Keratinocyte (primary cell): ENCODE data around the gene SIGLEC5. TPM values are rescaled to one million over a fixed set of nuclear protein-coding genes. Genes with fewer than 3 reads are reported as not detected.

ENCODE experiments used
- DNase-seq: peaks from one replicate; pipeline ENCODE4 v3.0.0-alpha.2; 2011; ENCODE audit warnings: low read depth, missing footprints, low spot score
- FAIRE-seq: peaks from 2 replicates; lab custom pipeline; 2011; peaks lifted over from hg19 to GRCh38; lab: Jason Lieb, UNC
- H2AFZ ChIP-seq: 2 replicates; pipeline ENCODE4 v1.6.0; 2012; ENCODE audit warnings: low read length, control low read depth, inconsistent platforms; ENCODE audit not compliant: control insufficient read depth
- H3K27ac ChIP-seq: 2 replicates; pipeline ENCODE4 v1.5.1; 2011; ENCODE audit warnings: low read length; ENCODE audit not compliant: control insufficient read depth, insufficient read depth
- H3K27me3 ChIP-seq: 3 replicates; pipeline ENCODE4 v1.6.0; 2011; ENCODE audit warnings: low read length; ENCODE audit not compliant: control insufficient read depth, insufficient read depth; ENCODE audit errors: extremely low read depth
- H3K36me3 ChIP-seq, 2 experiments: 2 replicates in 1 of 2; 3 replicates in 1 of 2; pipeline ENCODE4 v1.5.1; 2011; ENCODE audit warnings: low read length in 2 of 2, mild to moderate bottlenecking in 1 of 2; ENCODE audit not compliant: control insufficient read depth in 2 of 2, insufficient read depth in 2 of 2; ENCODE audit errors: extremely low read depth in 1 of 2
- H3K4me1 ChIP-seq: 3 replicates; pipeline ENCODE4 v1.5.1; 2011; ENCODE audit warnings: low read length; ENCODE audit not compliant: control insufficient read depth, insufficient read depth; ENCODE audit errors: extremely low read depth
- H3K4me2 ChIP-seq: 3 replicates; pipeline ENCODE4 v1.6.0; 2011; ENCODE audit warnings: low read depth, low read length; ENCODE audit not compliant: control insufficient read depth, insufficient read depth; ENCODE audit errors: extremely low read depth
- H3K4me3 ChIP-seq, 3 experiments: fragments of 200-600 bp in 1 of 3; sonication (generic) in 1 of 3; 2 replicates in 2 of 3; 3 replicates in 1 of 3; pipeline ENCODE4 v1.5.1; 2011 to 2016; ENCODE audit warnings: low read length in 3 of 3, mild to moderate bottlenecking in 3 of 3, control low read depth in 2 of 3, inconsistent platforms in 1 of 3, low read depth in 1 of 3, mixed read lengths in 1 of 3, mixed run types in 1 of 3, moderate library complexity in 1 of 3; ENCODE audit not compliant: control insufficient read depth in 2 of 3, insufficient read depth in 2 of 3; ENCODE audit errors: extremely low read depth in 1 of 3
- H3K79me2 ChIP-seq: 2 replicates; pipeline ENCODE4 v1.6.0; 2012; ENCODE audit warnings: low read length; ENCODE audit not compliant: control insufficient read depth, insufficient read depth
- H3K9ac ChIP-seq: 3 replicates; pipeline ENCODE4 v1.6.0; 2011; ENCODE audit warnings: low read length; ENCODE audit not compliant: control insufficient read depth, insufficient read depth; ENCODE audit errors: extremely low read depth
- H3K9me1 ChIP-seq: 3 replicates; pipeline ENCODE4 v1.6.0; 2011; ENCODE audit warnings: low read length; ENCODE audit not compliant: control insufficient read depth, insufficient read depth; ENCODE audit errors: extremely low read depth
- H3K9me3 ChIP-seq: 2 replicates; pipeline ENCODE4 v1.5.1; 2012; ENCODE audit warnings: low read depth, low read length; ENCODE audit not compliant: control insufficient read depth
- H4K20me1 ChIP-seq: 3 replicates; pipeline ENCODE4 v1.6.0; 2011; ENCODE audit warnings: low read length; ENCODE audit not compliant: control insufficient read depth, insufficient read depth; ENCODE audit errors: extremely low read depth
- EZH2 ChIP-seq: IDR thresholded peaks from one replicate; pipeline ENCODE4 v1.6.1; 2012; ENCODE audit warnings: inconsistent platforms, mild to moderate bottlenecking, low read length, moderate library complexity
- dilution Hi-C: fragments of 300-500 bp; cut with MboI; formaldehyde crosslinking; loops from one replicate; pipeline ENCODE4 v1.7.0; 2020; ENCODE audit warnings: low sequenced_read_pairs; ENCODE audit not compliant: extremely low pct_ligation_motif_present
- polyA plus RNA-seq, 5 experiments: library from polyadenylated mRNA; depleted of rRNA in 3 of 5; stranded (reverse) in 3 of 5; stranded (forward) in 1 of 5; unstranded in 1 of 5; fragments of >200 nt; gene quantifications; 1 replicate in 1 of 5; 2 replicates in 3 of 5; 3 replicates in 1 of 5; pipeline versions ENCODE4 v1.2.1 to v1.2.3, GENCODE V29; 2011 to 2012; ENCODE audit warnings: missing spikeins in 2 of 5, low read depth in 1 of 5, low replicate concordance in 1 of 5
- TF ChIP-seq, protein P1 (sequence below), 3 experiments: IDR thresholded peaks in 1 of 3; conservative IDR thresholded peaks in 1 of 3; optimal IDR thresholded peaks in 1 of 3; 2 replicates in 2 of 3; 3 replicates in 1 of 3; pipeline versions ENCODE3 to v1.5.1; 2011; ENCODE audit warnings: low read length in 3 of 3, mild to moderate bottlenecking in 3 of 3, moderate library complexity in 2 of 3, control low read depth in 1 of 3, inconsistent platforms in 1 of 3; ENCODE audit not compliant: insufficient read depth in 2 of 3; ENCODE audit errors: extremely low read depth in 1 of 3

SIGLEC5 gene
- polyA plus RNA-seq, 1 donor (not counting 4 experiments of a cell fraction or from before 2014, with no cell fraction given) = not detected

DNA sequence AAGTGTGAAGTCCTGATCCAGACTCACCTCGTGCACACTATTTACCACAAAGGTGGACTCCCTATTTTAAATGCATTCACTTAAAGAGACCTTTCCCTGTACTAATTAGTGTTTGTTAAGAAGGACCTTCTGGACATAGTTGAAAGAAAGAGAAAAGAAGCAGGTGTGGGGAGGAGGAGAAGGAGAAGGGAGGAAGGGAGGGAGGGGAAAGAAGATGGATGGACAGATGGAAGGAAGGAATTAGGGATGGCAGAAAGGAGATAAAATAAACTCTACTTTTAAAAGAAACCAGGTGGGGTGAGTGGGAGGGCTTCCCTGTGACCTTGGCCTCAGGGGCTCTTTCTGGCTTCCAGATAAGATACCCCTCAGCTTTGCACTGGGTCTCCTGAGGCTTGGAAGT lies 37.7 kb downstream of the SIGLEC5 start:
- H3K27me3 ChIP-seq = no peaks in the 10 kb centered on the region
- no peaks in the 10 kb centered on the region for H3K79me2 ChIP-seq
- H3K36me3 ChIP-seq = peaks cover 0 to under 1% of the 10 kb centered on the region in 2 experiments
- no peak overlapping the region for H2AFZ ChIP-seq
- no peaks in the 10 kb centered on the region for H3K9me1 ChIP-seq
- TF ChIP-seq, protein P1, sequence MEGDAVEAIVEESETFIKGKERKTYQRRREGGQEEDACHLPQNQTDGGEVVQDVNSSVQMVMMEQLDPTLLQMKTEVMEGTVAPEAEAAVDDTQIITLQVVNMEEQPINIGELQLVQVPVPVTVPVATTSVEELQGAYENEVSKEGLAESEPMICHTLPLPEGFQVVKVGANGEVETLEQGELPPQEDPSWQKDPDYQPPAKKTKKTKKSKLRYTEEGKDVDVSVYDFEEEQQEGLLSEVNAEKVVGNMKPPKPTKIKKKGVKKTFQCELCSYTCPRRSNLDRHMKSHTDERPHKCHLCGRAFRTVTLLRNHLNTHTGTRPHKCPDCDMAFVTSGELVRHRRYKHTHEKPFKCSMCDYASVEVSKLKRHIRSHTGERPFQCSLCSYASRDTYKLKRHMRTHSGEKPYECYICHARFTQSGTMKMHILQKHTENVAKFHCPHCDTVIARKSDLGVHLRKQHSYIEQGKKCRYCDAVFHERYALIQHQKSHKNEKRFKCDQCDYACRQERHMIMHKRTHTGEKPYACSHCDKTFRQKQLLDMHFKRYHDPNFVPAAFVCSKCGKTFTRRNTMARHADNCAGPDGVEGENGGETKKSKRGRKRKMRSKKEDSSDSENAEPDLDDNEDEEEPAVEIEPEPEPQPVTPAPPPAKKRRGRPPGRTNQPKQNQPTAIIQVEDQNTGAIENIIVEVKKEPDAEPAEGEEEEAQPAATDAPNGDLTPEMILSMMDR (optimal IDR thresholded peaks at IDR 0.05 in 1 of 3, IDR thresholded peaks at IDR 0.05 in 1 of 3, conservative IDR thresholded peaks at IDR 0.05 in 1 of 3; ENCODE audit: extremely low read depth in 1 of 3, insufficient read depth in 2 of 3, low read length in 3 of 3) = no peak
- no peak for TF ChIP-seq EZH2
- dilution Hi-C loops = no loop called here
- H4K20me1 ChIP-seq = no peaks in the 10 kb centered on the region
- FAIRE-seq = no peak
- no peak overlapping the region for H3K27ac ChIP-seq
- H3K4me3 ChIP-seq = no peak overlapping the region
- no peak overlapping the region for H3K4me2 ChIP-seq
- DNase-seq = no peak
- H3K4me1 ChIP-seq = peaks cover 10% of the 10 kb centered on the region
- peaks cover under 1% of the 10 kb centered on the region for H3K9me3 ChIP-seq
- H3K9ac ChIP-seq = no peak overlapping the region

DNA sequence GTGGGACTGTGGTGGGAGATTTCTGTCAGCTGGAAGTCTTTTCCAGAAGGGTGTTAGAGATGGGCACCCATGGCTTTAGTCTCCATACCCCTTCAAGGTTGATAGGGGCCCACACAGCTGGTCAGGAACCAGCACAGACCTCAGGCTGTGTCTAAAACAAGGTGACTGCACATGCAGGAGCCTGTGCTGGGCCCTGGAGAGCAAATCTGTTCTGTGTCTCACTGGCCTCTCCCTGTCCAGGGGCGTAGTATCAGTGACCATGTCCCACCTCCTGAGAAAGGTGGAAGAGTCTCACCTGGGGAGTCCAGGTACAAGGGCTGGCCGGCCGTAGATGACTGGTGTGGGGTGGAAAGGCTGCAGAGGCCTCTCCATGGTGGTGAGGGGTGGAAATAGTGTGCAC lies 39.8 kb downstream of the SIGLEC5 start:
- Histone ChIP-seq H3K9ac (no peak overlapping the region), H2AFZ (no peak overlapping the region), H3K9me1 (no peaks in the 10 kb centered on the region), H4K20me1 (no peaks in the 10 kb centered on the region), H3K9me3 (peaks cover 3% of the 10 kb centered on the region), H3K4me3 (no peak overlapping the region), H3K79me2 (no peaks in the 10 kb centered on the region), H3K36me3 (peaks cover 5 to 11% of the 10 kb centered on the region in 2 experiments), H3K4me1 (peaks cover 10% of the 10 kb centered on the region), H3K4me2 (no peak overlapping the region), H3K27ac (no peak overlapping the region), H3K27me3 (no peaks in the 10 kb centered on the region)
- dilution Hi-C loops = no loop called here
- FAIRE-seq (no peak), DNase-seq (no peak)
- TF ChIP-seq, protein P1 (optimal IDR thresholded peaks at IDR 0.05 in 1 of 3, IDR thresholded peaks at IDR 0.05 in 1 of 3, conservative IDR thresholded peaks at IDR 0.05 in 1 of 3; ENCODE audit: extremely low read depth in 1 of 3, insufficient read depth in 2 of 3, low read length in 3 of 3) = no peak
- no peak for TF ChIP-seq EZH2
